Lower leg skin (tissue), 3 donors: ENCODE data around the gene NACC2.

Source experiments
- POLR2A ChIP-seq, 2 donors: fragments of 450-650 bp; IDR thresholded peaks; one replicate each; pipeline ENCODE4 v1.6.1; 2016 to 2017; ENCODE audit warnings: antibody characterized with exemption in 2 of 2, mild to moderate bottlenecking in 1 of 2, moderate library complexity in 1 of 2
- TF ChIP-seq, protein P1 (sequence below), 3 donors: fragments of 450-650 bp; IDR thresholded peaks; one replicate each; pipeline ENCODE4 v1.5.1; 2016; ENCODE audit warnings: antibody characterized with exemption in 3 of 3, mild to moderate bottlenecking in 3 of 3, moderate library complexity in 2 of 3

DNA sequence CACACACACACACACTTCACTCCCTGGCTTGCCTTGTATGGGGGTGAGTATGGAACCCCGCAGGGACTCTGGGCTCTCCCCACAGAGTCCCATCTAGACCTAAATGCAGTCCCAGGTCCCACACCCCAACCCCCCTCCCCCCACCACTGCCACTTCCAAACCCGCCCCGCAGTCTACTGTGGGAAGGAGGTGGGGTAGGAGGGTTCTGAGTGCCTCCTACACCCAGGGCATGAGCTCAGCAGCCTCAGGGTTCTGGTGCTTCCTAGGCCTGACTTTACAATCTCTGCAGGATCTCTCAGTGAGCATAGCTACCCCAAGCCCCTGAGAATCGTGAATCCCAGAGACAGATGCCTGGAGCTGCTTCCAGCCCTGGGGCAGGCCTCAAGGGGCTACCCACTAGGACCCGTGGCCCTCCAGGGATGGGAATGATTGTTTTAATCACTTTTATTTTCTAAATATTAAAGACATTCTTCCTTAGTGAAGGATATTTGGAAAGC is 1.5 kb upstream of the NACC2 start:
- TF ChIP-seq, protein P1, sequence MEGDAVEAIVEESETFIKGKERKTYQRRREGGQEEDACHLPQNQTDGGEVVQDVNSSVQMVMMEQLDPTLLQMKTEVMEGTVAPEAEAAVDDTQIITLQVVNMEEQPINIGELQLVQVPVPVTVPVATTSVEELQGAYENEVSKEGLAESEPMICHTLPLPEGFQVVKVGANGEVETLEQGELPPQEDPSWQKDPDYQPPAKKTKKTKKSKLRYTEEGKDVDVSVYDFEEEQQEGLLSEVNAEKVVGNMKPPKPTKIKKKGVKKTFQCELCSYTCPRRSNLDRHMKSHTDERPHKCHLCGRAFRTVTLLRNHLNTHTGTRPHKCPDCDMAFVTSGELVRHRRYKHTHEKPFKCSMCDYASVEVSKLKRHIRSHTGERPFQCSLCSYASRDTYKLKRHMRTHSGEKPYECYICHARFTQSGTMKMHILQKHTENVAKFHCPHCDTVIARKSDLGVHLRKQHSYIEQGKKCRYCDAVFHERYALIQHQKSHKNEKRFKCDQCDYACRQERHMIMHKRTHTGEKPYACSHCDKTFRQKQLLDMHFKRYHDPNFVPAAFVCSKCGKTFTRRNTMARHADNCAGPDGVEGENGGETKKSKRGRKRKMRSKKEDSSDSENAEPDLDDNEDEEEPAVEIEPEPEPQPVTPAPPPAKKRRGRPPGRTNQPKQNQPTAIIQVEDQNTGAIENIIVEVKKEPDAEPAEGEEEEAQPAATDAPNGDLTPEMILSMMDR (IDR thresholded peaks at IDR 0.05) = no peak
- no peak for TF ChIP-seq POLR2A (IDR thresholded peaks at IDR 0.05)
